Kidney epithelial cell (primary cell): ENCODE results near the gene PRR20A. TPM values are rescaled to one million over a fixed set of nuclear protein-coding genes. Genes with fewer than 3 reads are reported as not detected.
"Not testable (repeated sequence)": the region's sequence is repeated elsewhere in the genome, so short reads cannot be mapped to it uniquely, and the experiment has no call there.

ENCODE experiments used
- DNase-seq: peaks from one replicate; pipeline ENCODE4 v3.0.0-alpha.2; 2010; ENCODE audit warnings: low read depth
- H3K27me3 ChIP-seq: 2 replicates; pipeline ENCODE4 v1.6.0; 2011; ENCODE audit warnings: low read length; ENCODE audit not compliant: control insufficient read depth, insufficient read depth
- H3K36me3 ChIP-seq: 2 replicates; pipeline ENCODE4 v1.5.1; 2011; ENCODE audit warnings: low read length; ENCODE audit not compliant: control insufficient read depth, insufficient read depth
- H3K4me3 ChIP-seq: 2 replicates; pipeline ENCODE4 v1.5.1; 2011; ENCODE audit warnings: low read depth, mild to moderate bottlenecking, control low read depth, low read length
- total RNA-seq: library from RNA; depleted of rRNA; stranded (reverse); fragments of >200 nt; gene quantifications from 2 replicates; pipeline ENCODE4 v1.2.3, GENCODE V29; 2015
- TF ChIP-seq, protein P1 (sequence below): IDR thresholded peaks from 2 replicates; pipeline ENCODE4 v1.5.1; 2011; ENCODE audit warnings: mild to moderate bottlenecking, moderate library complexity, low read length, control low read depth, inconsistent platforms; ENCODE audit not compliant: insufficient read depth, poor library complexity, severe bottlenecking

The PRR20A gene
- not detected in 2 replicates for total RNA-seq

DNA sequence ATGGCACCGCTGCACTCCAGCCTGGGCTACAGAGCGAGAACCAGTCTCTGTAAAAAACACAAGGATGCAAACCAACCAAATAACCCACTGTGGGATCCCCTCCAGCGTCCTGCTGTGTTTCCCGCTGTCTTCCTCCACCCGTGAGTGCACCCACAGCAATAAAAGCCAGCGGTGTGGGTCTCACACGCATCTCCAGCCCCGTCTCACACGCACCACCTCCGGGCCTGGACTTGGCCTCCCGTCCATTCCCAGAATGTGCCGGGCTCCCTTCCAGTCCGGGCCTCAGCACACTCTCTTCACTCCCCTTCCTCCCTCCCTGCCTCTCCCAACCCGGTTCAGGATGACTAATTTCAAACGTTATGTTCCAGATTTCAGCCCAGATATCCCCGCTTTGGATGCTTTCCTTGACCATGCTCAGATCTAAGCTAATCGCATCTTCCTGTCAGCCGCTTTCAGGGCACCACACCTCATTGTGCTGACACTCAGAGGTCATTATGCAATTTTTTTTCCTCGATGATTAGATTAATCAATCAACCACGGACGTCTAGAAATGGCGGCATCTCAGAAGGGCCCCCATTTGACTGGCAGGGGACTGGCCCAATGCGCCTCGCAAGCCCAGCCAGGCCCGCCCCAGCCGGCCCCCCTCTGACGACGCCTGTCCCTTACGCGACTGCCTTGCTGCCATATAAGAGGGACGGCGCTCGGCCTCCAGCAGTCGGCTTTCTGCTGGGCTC is at the start of gene PRR20A:
TSS of gene PRR20A (plus strand) at position 684 of the 734 bp plus-strand sequence. CDS start 387 bp downstream, outside the sequence.
- DNase-seq, H3K36me3 ChIP-seq, H3K4me3 ChIP-seq, H3K27me3 ChIP-seq: not testable (repeated sequence)

DNA sequence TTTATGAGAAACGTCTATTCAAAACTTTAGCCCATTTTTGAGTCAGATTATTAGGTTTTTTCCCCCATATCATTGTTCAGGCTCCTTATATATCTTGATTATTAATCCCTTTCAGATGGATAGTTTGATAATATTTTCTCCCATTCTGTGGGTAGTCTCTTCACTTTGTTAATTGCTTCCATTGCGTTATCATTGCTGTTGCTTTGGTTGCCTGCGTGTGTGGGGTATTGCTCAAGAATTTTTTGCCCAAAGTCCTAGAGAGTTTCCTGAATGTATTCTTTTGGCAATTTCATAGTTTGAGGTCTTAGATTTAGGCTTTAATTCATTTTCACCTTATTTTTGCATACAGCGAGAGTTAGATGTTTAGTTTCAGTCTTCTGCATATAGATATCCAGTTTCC is 25.8 kb upstream of the PRR20A start:
- no peaks in the 10 kb centered on the region for H3K36me3 ChIP-seq
- DNase-seq: no peak
- no peaks in the 10 kb centered on the region for H3K27me3 ChIP-seq
- H3K4me3 ChIP-seq: no peak overlapping the region
- TF ChIP-seq, protein P1, sequence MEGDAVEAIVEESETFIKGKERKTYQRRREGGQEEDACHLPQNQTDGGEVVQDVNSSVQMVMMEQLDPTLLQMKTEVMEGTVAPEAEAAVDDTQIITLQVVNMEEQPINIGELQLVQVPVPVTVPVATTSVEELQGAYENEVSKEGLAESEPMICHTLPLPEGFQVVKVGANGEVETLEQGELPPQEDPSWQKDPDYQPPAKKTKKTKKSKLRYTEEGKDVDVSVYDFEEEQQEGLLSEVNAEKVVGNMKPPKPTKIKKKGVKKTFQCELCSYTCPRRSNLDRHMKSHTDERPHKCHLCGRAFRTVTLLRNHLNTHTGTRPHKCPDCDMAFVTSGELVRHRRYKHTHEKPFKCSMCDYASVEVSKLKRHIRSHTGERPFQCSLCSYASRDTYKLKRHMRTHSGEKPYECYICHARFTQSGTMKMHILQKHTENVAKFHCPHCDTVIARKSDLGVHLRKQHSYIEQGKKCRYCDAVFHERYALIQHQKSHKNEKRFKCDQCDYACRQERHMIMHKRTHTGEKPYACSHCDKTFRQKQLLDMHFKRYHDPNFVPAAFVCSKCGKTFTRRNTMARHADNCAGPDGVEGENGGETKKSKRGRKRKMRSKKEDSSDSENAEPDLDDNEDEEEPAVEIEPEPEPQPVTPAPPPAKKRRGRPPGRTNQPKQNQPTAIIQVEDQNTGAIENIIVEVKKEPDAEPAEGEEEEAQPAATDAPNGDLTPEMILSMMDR: no peak

DNA sequence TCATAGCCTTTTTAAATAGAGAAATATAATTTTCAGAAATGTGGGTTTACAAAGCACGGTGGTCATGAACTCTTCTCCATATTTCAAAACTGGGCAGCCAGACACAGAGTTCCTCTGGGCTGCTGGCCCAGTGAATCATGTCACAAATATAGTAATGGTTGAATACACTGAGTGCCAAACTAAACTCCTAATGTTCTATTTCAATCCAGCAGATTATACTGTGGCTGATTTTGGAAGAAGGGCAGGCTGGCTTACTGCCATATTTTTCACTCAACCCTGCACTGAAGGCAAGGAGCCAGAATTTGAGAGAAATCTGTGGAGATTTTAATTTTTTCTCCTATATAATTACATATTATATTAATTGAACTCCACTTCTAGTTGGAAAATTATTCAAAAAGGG is 17.0 kb upstream of the PRR20A start:
- DNase-seq: no peak
- H3K36me3 ChIP-seq: no peaks in the 10 kb centered on the region
- TF ChIP-seq, protein P1: no peak
- H3K4me3 ChIP-seq: no peak overlapping the region
- H3K27me3 ChIP-seq: no peaks in the 10 kb centered on the region

DNA sequence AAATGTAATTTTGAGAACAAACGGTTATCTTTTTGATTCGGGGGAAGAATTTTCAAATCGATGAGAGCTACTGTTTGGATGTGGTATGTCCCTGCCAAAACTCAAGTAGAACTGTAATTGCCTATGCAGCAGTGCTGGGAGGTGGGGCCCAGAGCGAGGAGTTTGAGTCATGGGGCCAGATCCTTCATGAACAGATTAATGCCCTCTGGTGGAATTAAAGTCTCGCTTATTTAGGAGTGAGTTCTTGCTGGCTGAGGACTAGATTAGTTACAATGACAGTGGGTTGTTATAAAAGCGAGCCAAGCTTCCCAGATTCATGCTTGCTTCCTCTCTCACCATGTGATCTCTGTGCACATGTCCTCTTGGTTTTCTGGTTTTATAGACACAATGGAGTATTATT is 11.8 kb upstream of the PRR20A start:
- TF ChIP-seq, protein P1: no peak
- Histone ChIP-seq H3K27me3 (no peaks in the 10 kb centered on the region), H3K4me3 (no peak overlapping the region), H3K36me3 (no peaks in the 10 kb centered on the region)
- no peak for DNase-seq

DNA sequence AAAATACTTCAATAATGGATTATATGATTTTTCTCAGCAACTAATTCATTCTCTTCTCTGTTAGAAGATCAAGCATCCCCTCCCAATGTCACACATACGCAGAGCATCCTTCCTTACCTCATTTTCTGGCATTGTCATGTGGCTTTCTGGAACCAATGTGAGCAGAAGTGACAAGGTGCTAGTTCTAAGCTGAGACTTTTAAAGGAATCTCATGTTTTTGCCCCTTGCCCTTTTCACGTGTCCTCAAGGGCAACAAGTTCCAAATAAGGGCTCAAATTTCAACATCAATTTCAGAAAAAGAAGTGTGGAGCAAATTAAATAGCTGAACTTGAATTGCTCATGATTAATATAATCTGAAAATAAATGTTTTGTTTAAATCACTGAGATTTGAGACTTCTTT is 4.6 kb upstream of the PRR20A start:
- no peak for DNase-seq
- Histone ChIP-seq H3K36me3 (no peaks in the 10 kb centered on the region), H3K27me3 (no peaks in the 10 kb centered on the region), H3K4me3 (no peak overlapping the region)
- TF ChIP-seq, protein P1: no peak

DNA sequence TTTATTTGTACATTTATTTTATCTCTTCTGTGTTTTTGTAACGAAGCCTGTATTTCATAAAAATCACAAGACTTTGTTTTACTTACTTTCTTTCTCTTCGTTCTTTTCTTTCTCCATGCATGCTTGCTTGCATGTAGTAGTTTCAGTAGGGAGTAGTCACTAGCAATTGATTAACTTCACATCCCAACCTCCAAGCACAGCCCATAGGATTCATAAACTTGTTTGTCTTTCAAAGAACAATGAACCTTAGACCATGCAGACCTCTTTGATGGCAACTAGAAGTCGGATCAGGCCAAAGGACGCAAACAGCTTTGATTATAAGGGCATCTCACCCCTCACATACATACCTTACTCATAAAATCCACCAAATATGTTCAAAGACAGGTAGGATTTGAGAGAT is 3.1 kb upstream of the PRR20A start:
- H3K27me3 ChIP-seq: no peaks in the 10 kb centered on the region
- no peaks in the 10 kb centered on the region for H3K36me3 ChIP-seq
- no peak for DNase-seq
- no peak overlapping the region for H3K4me3 ChIP-seq
- TF ChIP-seq, protein P1: no peak
